Measurements from ENCODE around the gene OR2AT4.
A peak's percentile ranks its signal among the peaks of the same experiment; 100 is the strongest.

OR2AT4 gene

DNA sequence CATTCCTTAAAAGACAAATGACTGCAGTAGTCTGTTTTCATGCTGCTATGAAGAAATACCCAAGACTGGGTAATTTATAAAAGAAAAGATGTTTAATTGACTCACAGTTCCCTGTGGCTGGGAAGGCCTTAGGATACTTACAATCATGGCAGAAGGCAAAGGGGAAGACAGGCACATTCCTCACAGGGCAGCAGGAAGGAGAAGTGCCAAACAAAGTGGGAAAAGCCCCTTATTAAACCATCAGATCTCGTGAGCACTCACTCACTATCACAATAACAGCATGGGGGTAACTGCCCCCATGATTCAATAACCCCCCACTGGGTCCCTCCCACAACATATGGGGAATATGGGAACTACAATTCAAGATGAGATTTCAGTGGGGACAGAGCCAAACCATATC lies 16.4 kb upstream of the OR2AT4 start:
- TF ChIP-seq TAF1 (IDR thresholded peaks at IDR 0.05; ENCODE audit: low read depth) (no peak), ZBTB7A (IDR thresholded peaks at IDR 0.05; ENCODE audit: low read depth) (no peak), YY1 (IDR thresholded peaks at IDR 0.05; ENCODE audit: low read depth) (no peak), RAD21 (IDR thresholded peaks at IDR 0.05; ENCODE audit: low read depth) (no peak), TEAD4 (IDR thresholded peaks at IDR 0.05) (no peak), TCF12 (IDR thresholded peaks at IDR 0.05; ENCODE audit: low read depth) (no peak)
- TF ChIP-seq, protein P1, sequence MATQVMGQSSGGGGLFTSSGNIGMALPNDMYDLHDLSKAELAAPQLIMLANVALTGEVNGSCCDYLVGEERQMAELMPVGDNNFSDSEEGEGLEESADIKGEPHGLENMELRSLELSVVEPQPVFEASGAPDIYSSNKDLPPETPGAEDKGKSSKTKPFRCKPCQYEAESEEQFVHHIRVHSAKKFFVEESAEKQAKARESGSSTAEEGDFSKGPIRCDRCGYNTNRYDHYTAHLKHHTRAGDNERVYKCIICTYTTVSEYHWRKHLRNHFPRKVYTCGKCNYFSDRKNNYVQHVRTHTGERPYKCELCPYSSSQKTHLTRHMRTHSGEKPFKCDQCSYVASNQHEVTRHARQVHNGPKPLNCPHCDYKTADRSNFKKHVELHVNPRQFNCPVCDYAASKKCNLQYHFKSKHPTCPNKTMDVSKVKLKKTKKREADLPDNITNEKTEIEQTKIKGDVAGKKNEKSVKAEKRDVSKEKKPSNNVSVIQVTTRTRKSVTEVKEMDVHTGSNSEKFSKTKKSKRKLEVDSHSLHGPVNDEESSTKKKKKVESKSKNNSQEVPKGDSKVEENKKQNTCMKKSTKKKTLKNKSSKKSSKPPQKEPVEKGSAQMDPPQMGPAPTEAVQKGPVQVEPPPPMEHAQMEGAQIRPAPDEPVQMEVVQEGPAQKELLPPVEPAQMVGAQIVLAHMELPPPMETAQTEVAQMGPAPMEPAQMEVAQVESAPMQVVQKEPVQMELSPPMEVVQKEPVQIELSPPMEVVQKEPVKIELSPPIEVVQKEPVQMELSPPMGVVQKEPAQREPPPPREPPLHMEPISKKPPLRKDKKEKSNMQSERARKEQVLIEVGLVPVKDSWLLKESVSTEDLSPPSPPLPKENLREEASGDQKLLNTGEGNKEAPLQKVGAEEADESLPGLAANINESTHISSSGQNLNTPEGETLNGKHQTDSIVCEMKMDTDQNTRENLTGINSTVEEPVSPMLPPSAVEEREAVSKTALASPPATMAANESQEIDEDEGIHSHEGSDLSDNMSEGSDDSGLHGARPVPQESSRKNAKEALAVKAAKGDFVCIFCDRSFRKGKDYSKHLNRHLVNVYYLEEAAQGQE (IDR thresholded peaks at IDR 0.05; ENCODE audit: low read depth): no peak
- TF ChIP-seq, protein P2, sequence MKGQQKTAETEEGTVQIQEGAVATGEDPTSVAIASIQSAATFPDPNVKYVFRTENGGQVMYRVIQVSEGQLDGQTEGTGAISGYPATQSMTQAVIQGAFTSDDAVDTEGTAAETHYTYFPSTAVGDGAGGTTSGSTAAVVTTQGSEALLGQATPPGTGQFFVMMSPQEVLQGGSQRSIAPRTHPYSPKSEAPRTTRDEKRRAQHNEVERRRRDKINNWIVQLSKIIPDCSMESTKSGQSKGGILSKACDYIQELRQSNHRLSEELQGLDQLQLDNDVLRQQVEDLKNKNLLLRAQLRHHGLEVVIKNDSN (IDR thresholded peaks at IDR 0.05): no peak

DNA sequence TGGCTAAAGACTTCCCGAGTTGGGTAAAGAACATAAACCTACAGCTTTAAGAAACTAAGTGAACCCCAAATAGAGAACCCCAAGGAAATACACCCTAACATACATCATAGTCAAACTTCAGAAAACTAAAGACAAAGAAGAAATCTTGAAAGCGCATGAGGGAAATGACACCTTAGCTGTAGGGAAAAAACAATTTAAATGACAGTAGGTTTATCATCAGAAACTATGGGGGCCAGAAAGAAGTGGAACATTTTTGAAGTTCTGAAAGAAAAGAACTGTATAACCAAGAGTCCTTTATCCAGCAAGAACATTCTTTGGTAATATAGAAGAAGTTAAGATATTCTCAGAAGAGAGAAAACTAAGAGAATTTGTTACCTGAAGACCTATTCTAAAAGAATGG lies 15.5 kb upstream of the OR2AT4 start:
- no peak for TF ChIP-seq TCF12 (IDR thresholded peaks at IDR 0.05; ENCODE audit: low read depth)
- no peak for TF ChIP-seq FOXM1 (IDR thresholded peaks at IDR 0.05; ENCODE audit: borderline replicate concordance, low read depth)
- TF ChIP-seq, protein P2 (IDR thresholded peaks at IDR 0.05): no peak
- no peak for TF ChIP-seq NFIC (IDR thresholded peaks at IDR 0.05)
- no peak for TF ChIP-seq YY1 (IDR thresholded peaks at IDR 0.05; ENCODE audit: low read depth)
- no peak for TF ChIP-seq ZBTB7A (IDR thresholded peaks at IDR 0.05; ENCODE audit: low read depth)
- no peak for TF ChIP-seq TAF1 (IDR thresholded peaks at IDR 0.05; ENCODE audit: low read depth)
- TF ChIP-seq, protein P3, sequence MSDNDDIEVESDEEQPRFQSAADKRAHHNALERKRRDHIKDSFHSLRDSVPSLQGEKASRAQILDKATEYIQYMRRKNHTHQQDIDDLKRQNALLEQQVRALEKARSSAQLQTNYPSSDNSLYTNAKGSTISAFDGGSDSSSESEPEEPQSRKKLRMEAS (IDR thresholded peaks at IDR 0.05): no peak
- no peak for TF ChIP-seq TEAD4 (IDR thresholded peaks at IDR 0.05)
- no peak for TF ChIP-seq EGR1 (IDR thresholded peaks at IDR 0.05)

DNA sequence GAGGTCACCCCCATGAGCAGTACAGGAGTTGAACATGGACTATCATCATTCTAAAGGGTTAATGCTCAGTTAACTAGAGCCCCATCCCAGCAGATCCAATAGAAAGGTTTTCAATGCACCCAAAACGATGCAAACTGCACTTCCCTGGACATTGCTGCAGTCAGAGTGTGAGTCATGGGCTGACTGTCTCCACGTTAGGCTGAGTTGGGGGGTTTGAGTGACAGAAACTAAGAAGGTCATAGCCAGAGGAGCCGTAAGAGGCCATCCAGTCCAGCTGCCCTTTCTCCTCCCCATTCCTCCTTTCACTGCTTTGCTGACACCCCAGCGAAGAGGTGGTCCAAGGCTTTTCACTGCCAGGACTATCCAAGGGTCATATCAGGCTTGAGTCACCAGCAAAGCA lies 10.5 kb upstream of the OR2AT4 start:
- TF ChIP-seq, protein P3 (IDR thresholded peaks at IDR 0.05): no peak
- TF ChIP-seq, protein P2 (IDR thresholded peaks at IDR 0.05): no peak
- no peak for TF ChIP-seq EP300 (IDR thresholded peaks at IDR 0.05; ENCODE audit: borderline replicate concordance)
- TF ChIP-seq TAF1 (IDR thresholded peaks at IDR 0.05; ENCODE audit: low read depth): no peak
- no peak for TF ChIP-seq TCF12 (IDR thresholded peaks at IDR 0.05; ENCODE audit: low read depth)
- TF ChIP-seq YY1 (IDR thresholded peaks at IDR 0.05; ENCODE audit: low read depth): no peak
- TF ChIP-seq, protein P1 (IDR thresholded peaks at IDR 0.05; ENCODE audit: low read depth): no peak
- no peak for TF ChIP-seq CREB1 (IDR thresholded peaks at IDR 0.05; ENCODE audit: low read depth)
- no peak for TF ChIP-seq RAD21 (IDR thresholded peaks at IDR 0.05; ENCODE audit: low read depth)
- TF ChIP-seq CEBPB (IDR thresholded peaks at IDR 0.05): no peak
- TF ChIP-seq FOXM1 (IDR thresholded peaks at IDR 0.05; ENCODE audit: borderline replicate concordance, low read depth): no peak
- no peak for TF ChIP-seq EGR1 (IDR thresholded peaks at IDR 0.05)
- no peak for TF ChIP-seq ZBTB7A (IDR thresholded peaks at IDR 0.05; ENCODE audit: low read depth)
- TF ChIP-seq NFIC (IDR thresholded peaks at IDR 0.05): no peak
- TF ChIP-seq TEAD4 (IDR thresholded peaks at IDR 0.05): no peak

DNA sequence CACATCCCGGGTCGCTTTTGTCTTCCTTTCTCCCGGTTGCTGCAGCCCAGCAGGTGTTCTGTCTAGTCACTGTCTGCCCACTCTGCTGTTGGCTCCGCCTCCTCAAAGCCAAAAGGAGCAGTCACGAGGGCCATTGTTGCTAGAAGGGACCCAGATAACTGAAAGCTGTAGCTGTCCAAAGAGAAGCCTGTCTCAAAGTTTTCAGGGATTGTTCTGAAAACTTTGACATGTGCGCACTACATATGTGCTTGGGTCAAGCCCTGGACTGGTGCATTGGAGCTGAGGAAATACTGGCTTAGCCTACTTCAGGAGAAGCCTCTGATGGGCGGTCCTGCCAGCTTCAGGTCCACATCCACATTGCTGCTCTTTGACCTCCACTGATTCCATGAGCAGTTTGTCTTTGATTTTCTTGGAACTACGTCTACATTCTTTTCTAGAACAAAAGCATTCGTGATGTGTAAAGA lies 8.8 kb upstream of the OR2AT4 start:
- TF ChIP-seq, protein P2 (IDR thresholded peaks at IDR 0.05): peak; percentile 21; the same call in 1 of the 2 replicates
- TF ChIP-seq CEBPB (IDR thresholded peaks at IDR 0.05): no peak

DNA sequence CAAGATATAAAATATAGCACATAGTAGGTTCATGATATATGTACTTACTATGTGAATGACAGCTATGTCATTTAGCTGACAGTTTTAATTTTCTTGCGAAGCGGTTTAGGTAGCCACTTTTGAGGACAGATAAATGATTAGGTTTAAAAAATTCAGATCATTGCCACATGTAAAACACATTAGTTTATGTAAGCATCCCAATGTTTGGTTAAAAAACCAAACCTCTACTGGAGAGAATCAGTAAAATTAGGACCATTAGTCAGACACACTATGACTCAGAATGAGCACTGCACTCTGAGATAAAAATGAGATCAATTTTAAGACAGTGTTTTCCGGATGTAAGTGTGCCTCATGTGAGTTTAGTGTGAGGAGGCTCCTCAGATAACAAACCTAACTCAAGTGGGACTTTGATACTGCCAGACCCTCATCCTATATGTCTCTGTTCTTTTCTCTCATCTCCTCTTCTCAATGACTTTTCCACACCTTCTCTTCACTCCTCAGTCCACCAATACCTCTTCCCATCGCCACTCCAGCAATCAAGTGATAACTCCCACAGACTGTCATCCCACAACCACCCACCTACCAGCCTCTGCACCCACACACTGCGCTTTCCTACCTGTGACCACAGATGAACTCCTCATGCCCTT lies 6.8 kb upstream of the OR2AT4 start:
- TF ChIP-seq CEBPB (IDR thresholded peaks at IDR 0.05): no peak
- TF ChIP-seq ZBTB7A (IDR thresholded peaks at IDR 0.05; ENCODE audit: low read depth): no peak
- no peak for TF ChIP-seq NFIC (IDR thresholded peaks at IDR 0.05)

Measured in Ishikawa (cell line).